Heart left ventricle (tissue), 16 donors: ENCODE measurements around the gene ZNF148. TPM values are rescaled to one million over a fixed set of nuclear protein-coding genes. Genes with fewer than 3 reads are reported as not detected.

ENCODE experiments used
- ATAC-seq, 4 donors: fragments of 200-7000 bp; cut with Tn5 transposase; one replicate each; pipeline ENCODE4 v1.9.1; 2020 to 2022; ENCODE audit warnings: moderate library complexity in 4 of 4, mild to moderate bottlenecking in 3 of 4, moderate number of reproducible peaks in 1 of 4
- DNase-seq, 5 donors: peaks; one replicate each; pipeline ENCODE4 v3.0.0-alpha.2; 2020
- H3K27ac ChIP-seq, 12 donors: fragments of 200-600 bp; sonication (generic) in 4 of 12; one replicate each; pipeline versions ENCODE4 v1.5.0 to v1.8.0; 2016 to 2022; ENCODE audit warnings: mild to moderate bottlenecking in 2 of 12
- H3K27me3 ChIP-seq, 9 donors: fragments of 200-600 bp; sonication (generic) in 2 of 9; one replicate each; pipeline versions ENCODE4 v1.5.1 to v1.8.0; 2016 to 2022; ENCODE audit warnings: mild to moderate bottlenecking in 3 of 9
- H3K36me3 ChIP-seq, 9 donors: fragments of 200-600 bp; sonication (generic) in 2 of 9; one replicate each; pipeline versions ENCODE4 v1.5.0 to v1.8.0; 2018 to 2022; ENCODE audit warnings: mild to moderate bottlenecking in 2 of 9
- H3K4me1 ChIP-seq, 12 donors: fragments of 200-600 bp; sonication (generic) in 4 of 12; one replicate each; pipeline versions ENCODE4 v1.5.0 to v1.8.0; 2016 to 2022; ENCODE audit warnings: mild to moderate bottlenecking in 3 of 12
- H3K4me3 ChIP-seq, 12 donors: fragments of 200-600 bp; sonication (generic) in 4 of 12; one replicate each; pipeline versions ENCODE4 v1.5.0 to v1.8.0; 2017 to 2022; ENCODE audit warnings: mild to moderate bottlenecking in 9 of 12, moderate library complexity in 4 of 12
- H3K9me3 ChIP-seq, 12 donors: fragments of 200-600 bp; sonication (generic) in 4 of 12; one replicate each; pipeline versions ENCODE4 v1.5.0 to v1.8.0; 2016 to 2022; ENCODE audit warnings: mild to moderate bottlenecking in 1 of 12
- CTCF ChIP-seq, 12 donors: fragments of 200-600 bp; sonication (generic) in 4 of 12; IDR thresholded peaks; one replicate each; pipeline versions ENCODE4 v1.5.0 to v1.8.0; 2018 to 2022; ENCODE audit warnings: antibody characterized with exemption in 12 of 12, mild to moderate bottlenecking in 5 of 12
- POLR2A ChIP-seq, 2 donors: fragments of 450-650 bp; IDR thresholded peaks; one replicate each; pipeline ENCODE4 v1.6.1; 2017; ENCODE audit warnings: antibody characterized with exemption in 2 of 2, mild to moderate bottlenecking in 2 of 2, moderate library complexity in 2 of 2
- WGBS, 4 donors: extraction: QIAGEN DNeasy Blood & Tissue Kit in 2 of 4; methylation state at CpG; one replicate each; pipeline versions ENCODE4 v1.1.5 to v1.1.7; 2013 to 2018; 5-methylcytosine and 5-hydroxymethylcytosine counted together
- intact Hi-C, 10 donors: fragments of 100-400 bp; cut with DNase I; formaldehyde crosslinking; loops; one replicate each; pipeline versions ENCODE4 v1.11.1 to v1.14.2; 2022
- polyA plus RNA-seq, 2 donors: library from polyadenylated mRNA; stranded (reverse); fragments of 200-250 nt; gene quantifications; one replicate each; pipeline ENCODE4 v1.2.3, GENCODE V29; 2013
- total RNA-seq, 9 donors: library from RNA; depleted of rRNA in 2 of 9; stranded (reverse); fragments of >200 nt in 2 of 9; fragmentation: NEBNext Ultra II Directional in 3 of 9; extraction: Animal tissue kit (Norgen Biotek cat#: 25700) in 3 of 9; gene quantifications; one replicate each; pipeline versions ENCODE4 v1.1.0 to v1.2.4, GENCODE V29; 2016 to 2023
- donor health status: ischemic (EF 13 %, LVEDD 7.1; RV severe dilation, severe dysfunction).
- donor health status: healthy with polysubstance abuse.
- donor health status: DM: no; HTN: yes; CAD: no.
- donor health status: DM: no; HTN: no; CAD: no.
- donor health status: ischemic (EF 25% LVEDD 6.9; RV normal size, moderate dysfunction).
- donor health status: ischemic (EF 25% LVEDD 5.7; RV mildly dilated, moderate dysfunction).
- donor health status: healthy.
- donor health status: DM: yes; HTN: yes; CAD: no.
- donor health status: ischemic (EF 35%, LVEDD 5.7; RV mildly dilated, moderate dysfunction).
- donor health status: nonischemic (EF 11% LVEDD 7.7; RV severe dilation, severe dysfunction).
- donor health status: DM: yes; HTN: yes; CAD: no.
- donor health status: PGD.
- donor health status: ischemic (EF 29% LVEDD 5.4; RV normal size, mild dysfunction).
- donor health status: nonischemic (EF 23%, LVEDD 6.1; RV moderate dilation, normal function).

The ZNF148 gene
- total and polyA plus RNA-seq, 11 donors = 4.5 to 62.4 (median 39.0) TPM

GRCh38 chr3:125185805-125186204 is 189.3 kb downstream of the ZNF148 start:
- no peak overlapping the region for H3K4me3 ChIP-seq
- ATAC-seq = no peak
- H3K9me3 ChIP-seq = no peaks in the 10 kb centered on the region
- intact Hi-C loops = loop anchor here in 1 of 10 donors (10.0 kb wide), 1 partner anchor 249 kb away; no protein-coding TSS in a partner anchor
- WGBS, 4 donors = 78 to 84% (median 83%) methylated on average over 3 of the region's 3 CpGs
- DNase-seq = no peak
- H3K4me1 ChIP-seq = peaks cover 0 to 4% (median 0%) of the 10 kb centered on the region in 12 donors
- no peaks in the 10 kb centered on the region for H3K27me3 ChIP-seq
- TF ChIP-seq CTCF (IDR thresholded peaks at IDR 0.05) (no peak), POLR2A (IDR thresholded peaks at IDR 0.05) (no peak)
- no peaks in the 10 kb centered on the region for H3K36me3 ChIP-seq
- H3K27ac ChIP-seq = no peak overlapping the region

- H3K4me1 ChIP-seq = peaks cover 0 to 4% (median 0%) of the 10 kb centered on the region in 12 donors
- DNase-seq = no peak
- intact Hi-C loops = loop anchor here in 1 of 10 donors (10.0 kb wide), 1 partner anchor 255 kb away; no protein-coding TSS in a partner anchor
- no peaks in the 10 kb centered on the region for H3K9me3 ChIP-seq
- TF ChIP-seq POLR2A (IDR thresholded peaks at IDR 0.05) (no peak), CTCF (IDR thresholded peaks at IDR 0.05) (no peak)
- WGBS, 4 donors = 90 to 94% (median 92%) methylated on average over 1 of the region's 1 CpG
- no peaks in the 10 kb centered on the region for H3K36me3 ChIP-seq
- H3K27ac ChIP-seq = no peak overlapping the region
- ATAC-seq = no peak
- H3K4me3 ChIP-seq = no peak overlapping the region
- no peaks in the 10 kb centered on the region for H3K27me3 ChIP-seq
These were observed 195.3 kb downstream of the ZNF148 start for GRCh38 chr3:125179884-125180240.

- Histone ChIP-seq H3K27ac (no peak overlapping the region), H3K9me3 (peaks cover 0 to 4% (median 0%) of the 10 kb centered on the region in 12 donors), H3K27me3 (no peaks in the 10 kb centered on the region), H3K36me3 (no peaks in the 10 kb centered on the region), H3K4me1 (peaks cover 0 to 4% (median 0%) of the 10 kb centered on the region in 12 donors), H3K4me3 (no peak overlapping the region)
- ATAC-seq = no peak
- TF ChIP-seq POLR2A (IDR thresholded peaks at IDR 0.05) = no peak
- TF ChIP-seq CTCF (IDR thresholded peaks at IDR 0.05) = no peak
- no peak for DNase-seq
- WGBS, 4 donors = 86 to 90% (median 87%) methylated on average over 3 of the region's 3 CpGs
- intact Hi-C loops = no loop called here
These were observed 195.8 kb downstream of the ZNF148 start for GRCh38 chr3:125179143-125179883.

GRCh38 chr3:125177746-125178145 is 197.4 kb downstream of the ZNF148 start:
- 92 to 97% (median 94%) methylated on average over 12 to 13 of the region's 13 CpGs for WGBS, 4 donors
- Histone ChIP-seq H3K36me3 (no peaks in the 10 kb centered on the region), H3K4me3 (no peak overlapping the region), H3K27ac (no peak overlapping the region), H3K4me1 (peaks cover 0 to 4% (median 0%) of the 10 kb centered on the region in 12 donors), H3K9me3 (peaks cover 0 to 12% (median 0%) of the 10 kb centered on the region in 12 donors), H3K27me3 (no peaks in the 10 kb centered on the region)
- no peak for TF ChIP-seq CTCF (IDR thresholded peaks at IDR 0.05)
- TF ChIP-seq POLR2A (IDR thresholded peaks at IDR 0.05) = no peak
- no peak for ATAC-seq
- intact Hi-C loops = no loop called here
- no peak for DNase-seq

Other genes with a start within 250 kb of the ZNF148 start
- 1 to 10 TPM in 2 of 9 donors, under 1 TPM in 4, not detected in 3; 0.09 to 1.9 (median 0.72) TPM for gene SLC12A8, start 162.6 kb downstream of the ZNF148 start, total RNA-seq
- gene SLC12A8, start 162.6 kb downstream of the ZNF148 start, polyA plus RNA-seq = under 1 TPM; 0.22 to 0.69 TPM
- 10 to 100 TPM; 17.1 to 33.8 (median 23.1) TPM for gene SNX4, start 144.9 kb upstream of the ZNF148 start, total RNA-seq
- 10 to 100 TPM in 1 of 2 donors, 1 to 10 TPM in 1; 9.8 to 33.5 TPM for gene SNX4, start 144.9 kb upstream of the ZNF148 start, polyA plus RNA-seq
- gene OSBPL11, start 220.2 kb upstream of the ZNF148 start, total RNA-seq = 10 to 100 TPM in 6 of 9 donors, 1 to 10 TPM in 3; 9.0 to 16.7 (median 10.9) TPM
- 10 to 100 TPM in 1 of 2 donors, 1 to 10 TPM in 1; 5.0 to 11.1 TPM for gene OSBPL11, start 220.2 kb upstream of the ZNF148 start, polyA plus RNA-seq